Stimulated activated CD8-positive, alpha-beta memory T cell treated with anti-CD3 and anti-CD28 coated beads, Interleukin-12 subunit alpha, Interleukin-12 subunit beta, amount 100 ng/mL, for 1 hour (primary cell): ENCODE measurements around the gene KLHDC1.

Experiments
- DNase-seq: peaks from one replicate; pipeline ENCODE4 v3.0.0-alpha.2; 2020; ENCODE audit warnings: low read depth

KLHDC1 gene

GRCh38 chr14:49786315-49786714, 93.4 kb downstream of the KLHDC1 start:
- DNase-seq = no peak

- DNase-seq = no peak
These were observed 99.7 kb downstream of the KLHDC1 start for GRCh38 chr14:49792618-49793017.

GRCh38 chr14:49796025-49796424, 103.1 kb downstream of the KLHDC1 start:
- DNase-seq = no peak
